OCI-LY3 (cell line): ENCODE data around the gene WASHC3.

Experiments used
- H2AFZ ChIP-seq: fragments of 200-600, 300-600 bp; shearing (Covaris generic); 2 replicates; pipeline ENCODE4 v1.6.0; 2014; ENCODE audit warnings: antibody characterized with exemption, low read depth, low read length
- H3K27ac ChIP-seq: fragments of 200-600, 300-600 bp; sonication (generic); 2 replicates; pipeline ENCODE4 v1.5.1; 2014; ENCODE audit warnings: mild to moderate bottlenecking, low read length, moderate library complexity, mixed read lengths
- H3K27me3 ChIP-seq: fragments of 200-600, 300-600 bp; sonication (generic); 2 replicates; pipeline ENCODE4 v1.6.1; 2014; ENCODE audit warnings: low read depth, low read length, mixed read lengths
- H3K36me3 ChIP-seq: fragments of 200-600, 300-600 bp; sonication (generic); replicated peaks from 2 replicates; pipeline ENCODE3; 2014; ENCODE audit warnings: low read depth, low read length, mixed read lengths
- H3K4me1 ChIP-seq: fragments of 300-600, 200-600 bp; sonication (generic); 2 replicates; pipeline ENCODE4 v1.6.1; 2014; ENCODE audit warnings: low read length, mixed read lengths
- H3K4me2 ChIP-seq: fragments of 200-600, 300-600 bp; sonication (generic); 2 replicates; pipeline ENCODE4 v1.6.1; 2014; ENCODE audit warnings: low read length, mixed read lengths
- H3K4me3 ChIP-seq: fragments of 300-600, 200-600 bp; sonication (generic); 2 replicates; pipeline ENCODE4 v1.5.1; 2014; ENCODE audit warnings: antibody characterized with exemption, mild to moderate bottlenecking, low read length, moderate library complexity
- H3K79me2 ChIP-seq: fragments of 300-600, 200-600 bp; shearing (Covaris generic); 2 replicates; pipeline ENCODE4 v1.6.1; 2014; ENCODE audit warnings: mild to moderate bottlenecking, low read length, mixed read lengths
- H3K9ac ChIP-seq: fragments of 300-600, 200-600 bp; shearing (Covaris generic); 2 replicates; pipeline ENCODE4 v1.6.0; 2014; ENCODE audit warnings: mild to moderate bottlenecking, low read length, moderate library complexity
- H3K9me3 ChIP-seq: fragments of 200-600, 300-600 bp; shearing (Covaris generic); 2 replicates; pipeline ENCODE4 v1.6.1; 2014; ENCODE audit warnings: low read length, mixed read lengths; ENCODE audit not compliant: insufficient read depth
- H4K20me1 ChIP-seq: fragments of 200-600, 300-600 bp; sonication (generic); 2 replicates; pipeline ENCODE4 v1.6.1; 2016; ENCODE audit warnings: low read length, mixed read lengths; ENCODE audit not compliant: insufficient read depth
- CTCF ChIP-seq: fragments of 200-600, 300-600 bp; sonication (generic); IDR thresholded peaks from 2 replicates; pipeline ENCODE4 v1.5.1; 2014; ENCODE audit warnings: antibody characterized with exemption, low read length, low read depth
- EZH2phosphoT487 ChIP-seq: fragments of 200-600 bp; shearing (Covaris generic); IDR thresholded peaks from 2 replicates; pipeline ENCODE4 v1.6.1; 2018; ENCODE audit warnings: antibody characterized with exemption, mixed run types, low read depth

WASHC3 gene

GRCh38 chr12:102064476-102064875 lies 2.7 kb upstream of the WASHC3 start:
- peaks cover 8% of the 10 kb centered on the region for H3K4me1 ChIP-seq
- no peak overlapping the region for H2AFZ ChIP-seq
- no peaks in the 10 kb centered on the region for H4K20me1 ChIP-seq
- H3K4me2 ChIP-seq: no peak overlapping the region
- no peak overlapping the region for H3K9ac ChIP-seq
- H3K79me2 ChIP-seq: peaks cover 5% of the 10 kb centered on the region
- H3K4me3 ChIP-seq: no peak overlapping the region
- H3K27ac ChIP-seq: no peak overlapping the region
- TF ChIP-seq EZH2phosphoT487 (no peak), CTCF (no peak)
- H3K9me3 ChIP-seq: no peaks in the 10 kb centered on the region
- no peaks in the 10 kb centered on the region for H3K27me3 ChIP-seq
- H3K36me3 ChIP-seq: no peaks in the 10 kb centered on the region

DNA sequence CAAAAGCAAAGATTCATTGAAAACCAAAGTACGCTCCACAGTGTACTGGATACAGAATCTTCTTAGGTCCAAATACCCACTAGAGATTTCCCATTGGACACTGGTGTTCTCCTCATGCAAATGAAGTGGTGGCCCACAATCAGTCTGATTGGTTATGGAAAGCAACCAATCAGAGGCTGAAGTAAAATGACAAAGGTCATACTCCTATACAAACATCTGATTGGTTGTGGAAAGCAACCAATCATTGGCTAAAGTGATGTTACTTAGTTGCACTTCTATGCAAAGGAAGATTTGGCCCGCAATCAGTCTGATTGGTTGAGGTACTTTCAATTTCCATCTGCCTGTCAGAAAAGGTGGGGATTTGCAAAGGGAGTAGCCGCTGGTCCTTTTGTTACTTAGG lies 1.3 kb upstream of the WASHC3 start:
- H3K9me3 ChIP-seq: no peaks in the 10 kb centered on the region
- H3K9ac ChIP-seq: no peak overlapping the region
- no peaks in the 10 kb centered on the region for H3K27me3 ChIP-seq
- H3K79me2 ChIP-seq: peaks cover 5% of the 10 kb centered on the region
- H3K4me2 ChIP-seq: no peak overlapping the region
- no peak overlapping the region for H3K27ac ChIP-seq
- no peak overlapping the region for H3K4me3 ChIP-seq
- TF ChIP-seq CTCF: no peak
- TF ChIP-seq EZH2phosphoT487: no peak
- H2AFZ ChIP-seq: no peak overlapping the region
- H3K4me1 ChIP-seq: peaks cover 8% of the 10 kb centered on the region
- peaks cover 5% of the 10 kb centered on the region for H3K36me3 ChIP-seq
- no peaks in the 10 kb centered on the region for H4K20me1 ChIP-seq

DNA sequence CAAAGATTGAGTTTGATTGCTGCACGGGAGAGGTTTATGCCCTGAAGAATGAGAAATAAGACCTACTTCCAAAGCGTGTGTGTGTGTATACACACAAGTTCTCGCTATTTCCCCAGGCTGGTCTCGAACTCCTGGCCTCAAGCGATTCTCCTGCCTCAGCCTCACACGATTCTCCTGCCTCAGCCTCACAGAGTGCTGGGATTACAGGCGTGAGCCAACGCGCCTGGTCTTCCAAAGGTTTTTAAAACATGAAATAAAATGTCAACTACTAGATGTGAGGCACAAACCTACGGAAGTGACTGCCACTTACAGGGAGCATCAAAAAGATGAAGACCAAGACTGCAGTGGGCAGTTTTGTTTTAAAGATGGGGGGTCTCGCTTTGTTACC lies 622 bp upstream of the WASHC3 start:
- H3K9me3 ChIP-seq: no peaks in the 10 kb centered on the region
- H3K36me3 ChIP-seq: peaks cover 5% of the 10 kb centered on the region
- peak overlapping the region; percentile 94 for H3K4me3 ChIP-seq
- H3K79me2 ChIP-seq: peaks cover 5% of the 10 kb centered on the region
- peak overlapping the region; percentile 95 for H2AFZ ChIP-seq
- no peak overlapping the region for H3K27ac ChIP-seq
- peak overlapping the region; percentile 76 for H3K4me2 ChIP-seq
- no peak for TF ChIP-seq CTCF
- no peak for TF ChIP-seq EZH2phosphoT487
- peaks cover 8% of the 10 kb centered on the region for H3K4me1 ChIP-seq
- no peaks in the 10 kb centered on the region for H4K20me1 ChIP-seq
- H3K27me3 ChIP-seq: no peaks in the 10 kb centered on the region
- peak overlapping the region; percentile 36 for H3K9ac ChIP-seq

DNA sequence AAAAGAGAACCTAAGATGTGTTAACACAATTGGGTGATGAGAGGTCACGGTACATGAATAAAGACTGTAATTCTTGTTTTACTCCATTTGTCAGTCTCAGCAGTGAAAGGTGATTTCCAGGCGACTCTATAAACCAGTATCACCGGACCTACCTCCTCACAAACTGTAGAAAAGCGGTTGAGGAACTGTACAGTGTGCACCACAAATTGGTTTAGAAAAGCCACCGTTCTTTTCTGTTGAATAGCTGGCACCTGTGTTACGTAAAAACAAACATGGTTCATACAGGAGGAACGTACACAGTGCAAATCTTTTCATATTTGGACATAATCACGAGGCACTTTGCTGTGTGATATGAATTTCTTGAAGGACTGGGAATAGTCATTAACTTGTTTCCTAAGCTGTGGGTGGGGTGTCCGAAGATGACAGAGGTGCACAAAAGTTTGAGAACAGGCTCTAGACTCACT lies 663 bp downstream of the WASHC3 start:
- Histone ChIP-seq H3K79me2 (peaks cover 5% of the 10 kb centered on the region), H4K20me1 (no peaks in the 10 kb centered on the region), H3K4me1 (peaks cover 8% of the 10 kb centered on the region), H3K27ac (peak overlapping the region; percentile 72), H3K27me3 (no peaks in the 10 kb centered on the region), H3K36me3 (peaks cover 10% of the 10 kb centered on the region), H3K4me2 (peak overlapping the region; percentile 93), H3K9ac (peak overlapping the region; percentile 92), H3K4me3 (peak overlapping the region; percentile 94), H3K9me3 (no peaks in the 10 kb centered on the region), H2AFZ (peak overlapping the region; percentile 73)
- TF ChIP-seq EZH2phosphoT487 (no peak), CTCF (no peak)
